Sciatic nerve (tissue), 2 donors: ENCODE measurements around the gene ACAA1. TPM values are rescaled to one million over a fixed set of nuclear protein-coding genes. Genes with fewer than 3 reads are reported as not detected.
"Not testable (repeated sequence)": the region's sequence is repeated elsewhere in the genome, so short reads cannot be mapped to it uniquely, and the experiment has no call there.

Source experiments
- ATAC-seq: fragments of 200-7000 bp; cut with Tn5 transposase; one replicate; pipeline ENCODE4 v1.9.1; 2020; ENCODE audit warnings: mild to moderate bottlenecking, moderate library complexity
- DNase-seq: peaks from one replicate; pipeline ENCODE4 v3.0.0-alpha.2; 2020; ENCODE audit warnings: low spot score
- intact Hi-C: fragments of 100-400 bp; cut with DNase I; formaldehyde crosslinking; loops from one replicate; pipeline ENCODE4 v1.14.2; 2022
- total RNA-seq: library from RNA; stranded (reverse); fragmentation: NEBNext Ultra II Directional; extraction: Animal tissue kit (Norgen Biotek cat#: 25700); gene quantifications from one replicate; pipeline ENCODE4 v1.2.1, GENCODE V29; 2021
- donor health status: DM: no; HTN: no; CAD: no.
- donor health status: DM: no; HTN: no; CAD: no.

ACAA1 gene
- total RNA-seq, 1 donor from 2014 or later, result 67.6 TPM

DNA sequence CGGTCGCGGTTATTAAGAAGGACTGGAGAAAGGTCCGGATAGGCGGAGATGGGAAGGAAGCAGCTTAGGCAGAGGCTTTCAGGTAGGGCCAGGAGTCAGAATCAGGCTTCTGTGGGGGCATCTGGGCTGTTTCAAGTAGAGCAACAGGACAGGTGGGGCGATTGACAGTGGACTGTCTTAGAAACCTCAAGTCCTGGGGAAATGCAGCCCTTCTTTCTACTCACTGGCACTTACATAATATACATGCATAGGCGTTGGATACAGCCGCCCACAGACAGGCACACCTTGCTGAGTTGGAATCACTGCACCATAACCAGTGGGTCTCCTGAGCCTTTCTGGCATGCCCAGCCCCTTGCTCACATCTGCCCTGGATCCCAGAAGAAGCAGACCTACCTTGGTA, 2.3 kb upstream of the ACAA1 start:
- ATAC-seq (no peak), DNase-seq (no peak)
- intact Hi-C loops, result loop anchor here (10.0 kb wide), 1 partner anchor 284 kb away; no protein-coding TSS in a partner anchor

DNA sequence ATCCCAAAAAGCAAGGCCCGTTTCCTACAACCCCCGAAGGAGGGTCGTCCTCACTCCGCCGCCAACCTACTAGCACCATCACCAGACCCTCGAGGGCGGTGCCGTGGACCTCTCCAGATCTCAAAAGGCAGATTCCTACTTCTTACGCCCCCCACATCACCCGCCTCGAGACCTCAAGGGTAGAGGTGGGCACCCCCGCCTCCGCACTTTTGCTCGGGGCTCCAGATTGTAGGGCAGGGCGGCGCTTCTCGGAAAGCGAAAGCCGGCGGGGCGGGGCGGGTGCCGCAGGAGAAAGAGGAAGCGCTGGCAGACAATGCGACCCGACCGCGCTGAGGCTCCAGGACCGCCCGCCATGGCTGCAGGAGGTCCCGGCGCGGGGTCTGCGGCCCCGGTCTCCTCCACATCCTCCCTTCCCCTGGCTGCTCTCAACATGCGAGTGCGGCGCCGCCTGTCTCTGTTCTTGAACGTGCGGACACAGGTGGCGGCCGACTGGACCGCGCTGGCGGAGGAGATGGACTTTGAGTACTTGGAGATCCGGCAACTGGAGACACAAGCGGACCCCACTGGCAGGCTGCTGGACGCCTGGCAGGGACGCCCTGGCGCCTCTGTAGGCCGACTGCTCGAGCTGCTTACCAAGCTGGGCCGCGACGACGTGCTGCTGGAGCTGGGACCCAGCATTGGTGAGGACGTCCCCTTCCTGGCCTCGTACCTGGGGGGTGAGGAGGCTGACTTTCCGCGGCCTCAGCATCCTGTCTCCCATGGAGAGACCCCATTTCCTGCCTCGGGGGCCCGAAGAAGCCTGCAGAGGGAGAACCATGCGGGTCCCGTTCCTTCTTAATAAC, 1.6 kb upstream of the ACAA1 start, which contains the start of gene MYD88:
TSS of gene MYD88 (plus strand) at position 313 of the 842 bp plus-strand sequence. CDS start at position 353, 40 bp downstream.
- intact Hi-C loops, result loop anchor here (10.0 kb wide), 1 partner anchor 284 kb away; no protein-coding TSS in a partner anchor
- DNase-seq, result peak; percentile 91
- peak; percentile 65 for ATAC-seq

DNA sequence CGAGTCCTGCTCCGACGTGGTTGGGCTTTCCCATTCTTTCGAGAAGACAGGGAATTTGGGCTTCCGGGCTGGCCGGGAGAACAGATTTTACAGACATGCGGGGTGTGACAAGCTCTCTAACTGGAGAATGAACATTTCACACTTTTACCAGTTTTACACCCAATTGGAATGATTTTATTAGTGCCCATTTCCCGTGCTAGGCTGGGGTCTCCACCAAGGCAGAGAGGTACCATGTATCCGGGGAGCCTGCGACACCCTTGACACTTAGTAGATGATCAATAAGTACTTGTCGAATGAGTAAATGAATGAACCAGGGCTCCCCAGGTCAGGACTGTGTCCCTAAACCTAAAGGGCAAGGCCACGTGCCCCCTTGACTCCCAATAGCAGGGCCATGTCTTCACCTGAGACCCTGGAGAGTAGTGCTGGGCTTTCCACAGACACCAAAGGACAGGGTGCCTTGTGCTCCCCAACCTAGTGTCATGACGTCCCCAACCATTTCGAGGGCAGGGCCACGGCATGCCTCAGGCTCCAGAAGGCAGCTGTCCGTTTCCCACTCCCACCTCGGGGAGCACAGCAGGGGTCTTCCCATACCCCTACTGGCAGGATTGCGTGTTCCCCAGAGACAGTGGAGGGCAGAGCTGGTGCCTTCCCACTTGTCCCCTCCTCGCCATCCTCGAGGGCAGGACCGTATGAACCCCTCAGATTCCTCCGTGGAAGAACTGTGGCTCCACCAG, 855 bp upstream of the ACAA1 start:
- DNase-seq (no peak), ATAC-seq (peak; percentile 2)
- intact Hi-C loops, result loop anchor here (10.0 kb wide), 1 partner anchor 283 kb away; no protein-coding TSS in a partner anchor

DNA sequence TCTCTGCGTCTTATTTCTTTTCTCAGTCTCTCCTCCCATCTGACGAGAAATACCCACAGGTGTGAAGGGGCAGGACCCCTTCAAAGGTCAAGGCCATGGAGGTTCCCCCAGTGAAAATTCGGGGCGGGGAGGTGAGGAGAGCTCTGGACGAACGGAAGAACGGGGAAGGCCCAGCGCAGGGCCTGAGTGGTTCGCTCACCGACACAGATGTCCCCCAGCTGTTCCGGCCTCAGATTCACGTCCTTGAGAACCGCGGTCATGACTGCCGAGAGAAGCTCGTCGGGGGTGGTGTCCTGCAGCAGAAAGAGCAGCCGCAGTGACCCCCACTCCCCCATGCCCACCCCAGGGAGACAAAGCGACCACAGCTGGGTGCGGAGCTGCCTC, 542 bp downstream of the ACAA1 start:
- DNase-seq (no peak), ATAC-seq (no peak)
- intact Hi-C loops, result loop anchor here (10.0 kb wide), 1 partner anchor 282 kb away; no protein-coding TSS in a partner anchor

DNA sequence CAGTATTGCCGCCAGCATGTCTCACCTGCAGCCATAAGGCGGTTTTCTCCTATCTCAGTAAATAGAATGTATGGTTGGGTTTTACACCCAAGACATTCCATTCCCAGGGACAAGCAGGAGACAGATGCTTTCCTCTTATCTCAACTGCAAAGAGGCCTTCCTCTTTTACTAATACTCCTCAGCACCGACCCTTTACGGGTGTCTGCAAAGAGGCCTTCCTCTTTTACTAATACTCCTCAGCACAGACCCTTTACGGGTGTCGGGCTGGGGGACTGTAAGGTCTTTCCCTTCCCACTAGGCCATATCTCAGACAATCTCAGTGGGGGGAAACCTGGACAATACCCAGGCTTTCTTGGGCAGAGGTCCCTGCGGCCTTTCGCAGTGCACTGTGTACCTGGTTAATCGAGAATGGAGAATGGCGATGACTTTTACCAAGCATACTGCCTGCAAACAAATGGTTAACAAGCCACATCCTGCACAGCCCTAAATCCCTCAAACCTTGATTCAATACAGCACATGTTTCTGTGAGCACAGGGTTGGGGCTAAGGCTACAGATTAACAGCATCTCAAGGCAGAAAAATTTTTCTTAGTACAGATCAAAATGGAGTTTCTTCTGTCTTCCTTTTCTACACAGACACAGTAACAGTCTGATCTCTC, 1.2 kb downstream of the ACAA1 start:
- intact Hi-C loops, result loop anchor here (10.0 kb wide), 1 partner anchor 281 kb away; no protein-coding TSS in a partner anchor
- ATAC-seq, DNase-seq: not testable (repeated sequence)

DNA sequence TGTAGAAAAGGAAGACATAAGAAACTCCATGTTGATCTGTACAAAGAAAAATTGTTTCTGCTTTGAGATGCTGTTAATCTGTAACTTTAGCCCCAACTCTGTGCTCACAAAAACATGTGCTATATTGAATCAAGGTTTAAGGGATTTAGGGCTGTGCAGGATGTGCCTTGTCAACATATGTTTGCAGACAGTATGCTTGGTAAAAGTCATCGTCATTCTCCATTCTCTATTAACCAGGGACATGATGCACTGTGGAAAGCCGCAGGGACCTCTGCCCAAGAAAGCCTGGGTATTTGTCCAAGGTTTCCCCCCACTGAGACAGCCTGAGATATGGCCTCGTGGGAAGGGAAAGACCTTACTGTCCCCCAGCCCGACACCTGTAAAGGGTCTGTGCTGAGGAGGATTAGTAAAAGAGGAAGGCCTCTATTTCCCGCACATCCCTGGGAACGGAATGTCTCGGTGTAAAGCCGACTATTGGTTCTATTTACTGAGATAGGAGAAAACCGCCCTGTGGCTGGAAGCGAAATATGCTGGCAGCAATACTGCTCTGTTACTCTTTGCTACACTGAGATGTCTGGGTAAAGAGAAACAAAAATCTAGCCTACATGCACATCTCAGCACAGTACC, 2.3 kb downstream of the ACAA1 start:
- not testable (repeated sequence) for ATAC-seq, DNase-seq
- intact Hi-C loops, result loop anchor here (10.0 kb wide), 1 partner anchor 280 kb away; no protein-coding TSS in a partner anchor

DNA sequence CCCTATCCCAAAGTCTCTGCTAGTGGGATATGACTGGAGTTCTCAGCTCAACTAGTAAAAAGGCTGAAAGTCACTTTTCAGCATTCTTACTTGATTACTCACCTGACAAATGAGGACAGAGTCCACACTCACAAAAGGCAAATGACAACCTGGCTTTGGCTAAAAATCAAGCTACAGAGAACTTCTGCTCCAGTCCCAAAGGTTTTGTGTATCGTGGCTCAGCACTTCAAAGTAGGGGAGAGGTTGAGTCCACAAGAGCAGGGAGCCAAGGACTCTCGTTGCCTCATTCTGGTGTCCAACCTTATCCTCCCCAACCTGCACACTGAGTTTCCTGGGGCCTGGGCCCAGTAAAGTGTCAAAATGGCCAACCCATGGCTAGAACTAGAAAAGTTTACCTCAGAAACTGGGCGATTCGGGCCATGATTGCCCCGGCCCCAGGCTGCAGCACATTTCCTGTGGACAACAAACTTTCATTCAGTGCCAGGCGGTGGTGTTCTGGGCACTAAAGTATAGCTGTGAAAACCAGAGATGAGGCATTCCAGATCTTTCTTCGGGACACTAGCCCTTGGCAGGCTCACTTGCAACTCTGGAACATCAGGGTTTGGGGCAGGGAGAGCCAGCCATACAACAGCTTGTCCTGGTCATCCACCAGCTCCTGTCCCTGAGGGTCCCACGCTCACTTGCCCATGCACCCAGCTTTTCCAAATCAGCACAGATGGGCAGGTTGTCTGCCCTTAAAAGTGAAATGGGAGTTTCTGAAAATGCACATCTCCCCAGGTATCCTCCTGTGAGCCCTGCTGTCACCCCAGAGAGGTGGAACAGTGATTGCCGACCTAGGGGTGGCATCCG, 3.1 kb downstream of the ACAA1 start:
- no peak for ATAC-seq
- intact Hi-C loops, result loop anchor here (10.0 kb wide), 1 partner anchor 279 kb away; no protein-coding TSS in a partner anchor
- no peak for DNase-seq

DNA sequence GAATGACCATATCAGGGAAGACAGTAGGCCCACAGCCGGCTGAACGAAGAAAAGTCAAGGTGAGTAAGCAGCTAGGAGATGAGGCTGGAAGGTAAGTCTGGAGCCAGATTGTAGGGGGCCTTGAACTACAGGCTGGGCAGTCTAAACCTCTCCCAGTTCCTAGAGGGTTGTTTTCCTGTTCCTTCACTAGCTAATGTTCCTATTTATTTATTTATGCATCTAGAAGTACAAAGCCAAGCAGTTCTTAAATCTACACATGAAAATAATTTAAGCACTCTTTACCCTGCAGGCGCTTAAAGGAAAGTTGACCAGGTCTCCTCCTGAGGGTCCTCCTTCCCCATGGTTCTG, 3.7 kb downstream of the ACAA1 start:
- intact Hi-C loops, result loop anchor here (10.0 kb wide), 1 partner anchor 278 kb away; no protein-coding TSS in a partner anchor
- no peak for ATAC-seq
- DNase-seq, result no peak

DNA sequence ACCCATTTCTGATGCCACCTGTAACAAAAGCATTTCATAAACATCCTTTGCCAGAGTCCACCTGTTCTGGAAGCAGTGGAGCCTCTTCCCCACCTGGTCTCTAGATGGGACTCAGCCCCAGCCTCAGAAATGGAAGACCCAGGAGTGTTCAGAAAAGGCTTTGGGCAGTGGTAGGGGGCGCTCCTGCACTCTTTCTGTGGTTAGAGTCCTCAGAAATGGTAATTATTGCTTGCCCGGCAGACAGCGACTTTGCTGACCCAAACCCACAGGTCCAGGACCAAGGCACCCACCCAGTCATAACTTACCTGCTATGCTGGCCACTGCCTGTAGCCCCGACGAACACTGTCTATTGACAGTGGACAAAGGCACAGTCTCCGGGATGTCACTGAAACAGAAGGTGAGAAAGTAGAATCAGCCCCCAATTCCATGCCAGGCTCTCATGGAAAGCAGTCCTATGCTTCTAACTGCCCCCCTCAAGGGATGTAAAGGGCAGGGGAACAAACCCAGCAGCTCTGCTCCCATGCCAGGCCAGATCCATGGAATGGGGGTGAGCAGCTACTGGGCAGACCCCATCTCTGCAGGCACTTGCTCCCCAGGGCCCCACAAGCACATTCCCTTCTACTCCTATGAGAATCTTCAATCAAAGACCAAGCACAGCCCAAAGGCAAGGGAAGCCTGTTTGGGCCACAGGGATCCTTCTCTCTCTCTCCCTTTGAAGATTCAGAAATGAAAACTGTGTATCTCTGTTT, 5.1 kb downstream of the ACAA1 start:
- DNase-seq (no peak), ATAC-seq (no peak)
- intact Hi-C loops, result loop anchor here (10.0 kb wide), 1 partner anchor 277 kb away; no protein-coding TSS in a partner anchor

DNA sequence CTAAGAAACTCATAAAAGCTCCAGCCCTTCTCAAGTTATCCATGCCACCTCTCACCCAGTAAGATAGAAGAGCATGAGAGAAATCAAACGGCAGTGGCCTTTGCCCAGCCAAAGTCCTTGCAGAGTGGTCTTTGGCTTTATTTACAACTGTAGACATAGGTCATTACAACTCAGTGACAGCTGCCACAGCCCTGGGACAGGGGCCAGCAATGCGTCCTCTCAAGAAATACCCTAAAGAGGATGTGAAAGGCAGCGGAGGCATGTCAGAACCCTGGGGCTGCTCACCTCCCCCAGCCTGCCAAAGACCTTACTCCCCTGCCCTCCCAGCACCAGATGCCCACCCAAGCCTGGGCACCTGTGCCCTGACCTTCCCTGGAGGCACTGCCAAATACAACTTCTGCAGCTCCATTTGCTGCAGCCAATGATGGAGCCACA, 6.3 kb downstream of the ACAA1 start:
- ATAC-seq, result no peak
- no peak for DNase-seq
- intact Hi-C loops, result loop anchor here (10.0 kb wide), 1 partner anchor 276 kb away; no protein-coding TSS in a partner anchor

DNA sequence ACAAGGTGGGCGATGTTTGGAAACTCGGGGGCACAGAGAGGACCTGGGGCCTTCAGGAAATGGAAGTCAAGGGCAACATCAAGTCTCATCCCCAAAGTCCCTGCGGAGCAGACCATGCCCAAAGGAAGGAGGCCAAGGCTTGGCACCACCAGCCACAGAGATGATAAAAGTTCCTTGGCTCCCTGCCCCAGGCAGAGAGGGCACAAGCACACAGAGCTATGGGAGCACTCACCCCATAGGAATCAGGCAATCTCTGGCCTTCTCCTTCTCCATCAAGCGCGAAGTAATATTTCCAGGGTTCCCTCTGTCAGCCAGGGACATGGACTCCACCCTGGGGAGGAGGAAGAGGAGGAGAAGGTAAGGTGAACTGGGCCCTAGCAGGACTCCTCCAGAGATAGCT, 7.9 kb downstream of the ACAA1 start:
- ATAC-seq (no peak), DNase-seq (peak; percentile 47)
- intact Hi-C loops, result no loop called here

DNA sequence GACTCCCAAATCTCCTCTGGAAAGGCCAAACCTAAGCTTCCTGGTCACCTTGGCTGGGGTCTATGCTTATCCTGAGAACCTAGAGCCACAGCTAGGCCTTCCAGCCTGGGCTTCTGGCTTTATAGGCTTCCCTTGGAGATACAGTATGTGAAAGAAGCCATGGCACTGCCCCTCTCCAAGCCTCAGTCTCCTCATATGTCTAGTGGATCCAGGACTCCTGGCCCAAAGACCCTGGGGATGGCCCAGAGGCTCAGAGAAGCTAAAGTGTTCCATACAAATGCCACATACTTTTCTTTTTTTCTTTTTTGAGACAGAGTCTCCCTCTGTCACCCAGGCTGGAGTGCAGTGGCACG, 8.6 kb downstream of the ACAA1 start:
- no peak for ATAC-seq
- intact Hi-C loops, result no loop called here

DNA sequence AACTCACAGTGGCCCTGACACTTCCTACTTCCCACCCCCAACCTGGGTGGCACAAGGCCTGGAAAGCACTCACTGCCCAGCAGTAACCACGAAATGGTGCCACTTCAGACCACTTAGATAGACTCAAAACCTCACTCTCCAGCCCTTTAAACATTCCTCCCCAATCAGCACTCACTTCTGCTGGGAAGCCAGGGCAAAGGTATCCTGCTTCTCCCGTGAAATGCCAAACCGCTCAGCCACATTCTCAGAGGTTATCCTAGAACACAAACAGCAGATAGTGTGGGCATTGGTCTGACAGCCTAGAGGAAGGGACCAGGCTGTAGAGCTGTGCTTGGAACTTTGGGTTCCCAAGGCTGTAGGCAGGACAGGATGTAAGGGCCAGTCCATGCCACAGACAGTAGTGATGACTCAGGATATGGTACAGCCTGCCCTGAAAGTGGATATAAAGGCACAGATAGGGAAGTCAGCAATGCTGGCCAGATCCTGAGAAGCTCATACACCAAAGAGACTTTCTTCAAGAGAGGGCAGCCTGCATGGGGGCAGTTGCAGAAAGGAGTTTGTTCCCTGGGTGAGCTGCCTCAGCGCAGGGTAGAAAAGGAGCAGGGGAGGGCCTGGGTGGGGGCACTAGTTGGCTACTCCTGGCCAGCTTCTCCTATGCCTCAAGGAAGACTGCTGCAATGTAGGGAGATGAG, 9.2 kb downstream of the ACAA1 start:
- DNase-seq (no peak), ATAC-seq (no peak)
- intact Hi-C loops, result no loop called here

More for the DNA sequence above, 8.6 kb downstream of the ACAA1 start:
- no peak for DNase-seq

DNA sequence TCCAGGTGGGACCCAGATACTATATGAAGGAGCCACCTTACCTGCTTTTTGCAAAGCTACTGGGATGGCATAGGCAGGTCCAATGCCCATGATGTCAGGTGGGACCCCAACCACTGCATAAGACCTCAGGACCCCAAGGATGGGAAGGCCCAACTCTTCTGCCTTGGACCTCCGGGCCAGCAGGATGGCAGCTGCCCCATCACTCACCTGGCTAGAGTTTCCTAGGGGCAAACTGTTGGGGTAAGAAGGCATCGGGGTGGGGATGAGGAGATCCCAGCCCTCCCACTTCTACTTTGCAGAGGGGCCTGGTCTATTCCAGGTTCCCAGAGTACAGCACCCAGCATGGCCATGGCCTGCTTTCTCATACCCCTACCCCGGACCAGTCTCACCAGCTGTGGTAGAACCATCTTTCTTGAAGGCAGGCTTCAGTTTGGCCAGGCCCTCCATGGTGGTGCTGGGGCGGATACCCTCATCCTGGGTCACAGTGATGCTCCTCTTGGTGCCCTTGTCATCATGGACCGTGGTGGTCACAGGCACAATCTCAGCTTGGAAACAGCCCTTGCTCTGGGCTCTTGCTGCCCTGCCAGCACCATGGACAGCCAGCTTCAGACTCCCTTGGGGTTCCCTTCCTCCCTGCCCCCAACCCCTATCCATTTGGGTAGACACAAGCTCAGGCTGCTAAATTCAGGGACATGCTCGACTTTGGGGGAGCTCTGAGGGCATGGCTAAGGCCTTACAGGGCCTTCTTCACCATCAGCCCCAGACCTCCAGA, 10.6 kb downstream of the ACAA1 start:
- ATAC-seq (no peak), DNase-seq (no peak)
- intact Hi-C loops, result no loop called here

DNA sequence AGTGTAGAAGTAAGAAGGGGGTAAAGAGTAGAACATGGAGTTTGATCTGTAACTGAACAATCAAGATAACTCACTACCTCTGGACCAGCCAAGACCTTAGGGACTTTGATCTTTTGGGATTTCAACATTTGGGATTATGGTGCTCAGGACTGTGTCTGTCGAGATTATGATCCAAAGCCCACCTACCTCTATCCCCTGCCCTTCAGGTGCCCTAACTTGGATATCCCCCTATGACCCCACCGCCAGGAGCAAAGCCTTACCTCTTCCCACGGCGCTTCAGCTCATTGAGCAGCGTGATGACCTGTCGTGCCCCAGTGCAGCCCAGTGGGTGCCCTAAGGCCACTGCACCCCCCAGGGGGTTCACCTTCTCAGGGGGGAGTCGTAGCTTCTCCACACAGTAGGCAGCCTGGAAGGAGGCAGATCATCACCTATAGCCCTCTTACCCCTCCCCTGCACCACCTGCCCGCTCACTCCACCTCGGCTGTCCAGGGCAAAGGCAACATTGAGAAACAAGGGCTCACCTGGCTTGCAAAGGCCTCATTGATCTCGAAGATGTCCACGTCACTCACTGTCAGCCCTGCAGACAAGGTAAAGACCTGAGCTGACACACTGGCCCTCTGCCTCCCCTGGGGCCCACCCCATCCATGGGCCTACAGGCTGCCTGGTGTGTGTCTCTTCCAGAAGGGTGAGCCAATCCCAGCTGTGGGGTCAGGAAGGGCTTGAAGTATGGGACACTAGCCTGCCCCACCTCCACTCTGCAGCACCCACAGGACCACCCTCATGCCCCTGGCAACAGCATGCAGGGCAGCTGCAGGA, 11.4 kb downstream of the ACAA1 start:
- DNase-seq (no peak), ATAC-seq (no peak)
- intact Hi-C loops, result no loop called here
